ENCODE data around the gene TMEM174. TPM values are rescaled to one million over a fixed set of nuclear protein-coding genes. Genes with fewer than 3 reads are reported as not detected.
"Not testable (repeated sequence)": the region's sequence is repeated elsewhere in the genome, so short reads cannot be mapped to it uniquely, and the experiment has no call there.

Gene TMEM174
- total RNA-seq, 3 donors from 2014 or later = not detected

DNA sequence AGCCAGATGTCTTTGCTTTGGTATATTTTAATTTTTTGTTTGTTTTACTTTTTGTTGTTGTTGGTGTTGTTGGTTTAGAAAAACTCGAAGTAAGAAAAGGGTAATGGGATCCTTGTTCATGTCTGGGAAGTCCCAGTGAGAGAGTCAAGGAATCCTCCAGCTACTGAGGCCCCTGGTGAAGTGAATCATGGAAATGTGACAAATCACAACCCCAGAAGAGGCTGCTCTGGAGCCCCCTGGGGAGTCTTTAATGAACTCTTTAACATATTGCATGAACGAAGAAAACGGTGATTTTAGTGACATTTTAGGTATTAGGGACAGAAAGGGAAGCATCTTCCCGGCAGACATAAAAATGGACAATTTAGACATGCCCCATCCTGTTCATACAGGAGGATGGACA lies 41.3 kb downstream of the TMEM174 start:
- TF ChIP-seq, protein P1, sequence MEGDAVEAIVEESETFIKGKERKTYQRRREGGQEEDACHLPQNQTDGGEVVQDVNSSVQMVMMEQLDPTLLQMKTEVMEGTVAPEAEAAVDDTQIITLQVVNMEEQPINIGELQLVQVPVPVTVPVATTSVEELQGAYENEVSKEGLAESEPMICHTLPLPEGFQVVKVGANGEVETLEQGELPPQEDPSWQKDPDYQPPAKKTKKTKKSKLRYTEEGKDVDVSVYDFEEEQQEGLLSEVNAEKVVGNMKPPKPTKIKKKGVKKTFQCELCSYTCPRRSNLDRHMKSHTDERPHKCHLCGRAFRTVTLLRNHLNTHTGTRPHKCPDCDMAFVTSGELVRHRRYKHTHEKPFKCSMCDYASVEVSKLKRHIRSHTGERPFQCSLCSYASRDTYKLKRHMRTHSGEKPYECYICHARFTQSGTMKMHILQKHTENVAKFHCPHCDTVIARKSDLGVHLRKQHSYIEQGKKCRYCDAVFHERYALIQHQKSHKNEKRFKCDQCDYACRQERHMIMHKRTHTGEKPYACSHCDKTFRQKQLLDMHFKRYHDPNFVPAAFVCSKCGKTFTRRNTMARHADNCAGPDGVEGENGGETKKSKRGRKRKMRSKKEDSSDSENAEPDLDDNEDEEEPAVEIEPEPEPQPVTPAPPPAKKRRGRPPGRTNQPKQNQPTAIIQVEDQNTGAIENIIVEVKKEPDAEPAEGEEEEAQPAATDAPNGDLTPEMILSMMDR (IDR thresholded peaks at IDR 0.05) = no peak
- H3K4me3 ChIP-seq = no peak overlapping the region
- intact Hi-C loops (cut with DNase I, micrococcal nuclease) = loop anchor here in 1 of 2 donors (10.0 kb wide), 1 partner anchor 80 kb away; no protein-coding TSS in a partner anchor
- DNase-seq = no peak
- H3K4me1 ChIP-seq (ENCODE audit: low read depth) = no peaks in the 10 kb centered on the region
- H3K9me3 ChIP-seq = peaks cover 7% of the 10 kb centered on the region
- no peak for ATAC-seq
- H3K36me3 ChIP-seq (ENCODE audit: low read depth) = no peaks in the 10 kb centered on the region

DNA sequence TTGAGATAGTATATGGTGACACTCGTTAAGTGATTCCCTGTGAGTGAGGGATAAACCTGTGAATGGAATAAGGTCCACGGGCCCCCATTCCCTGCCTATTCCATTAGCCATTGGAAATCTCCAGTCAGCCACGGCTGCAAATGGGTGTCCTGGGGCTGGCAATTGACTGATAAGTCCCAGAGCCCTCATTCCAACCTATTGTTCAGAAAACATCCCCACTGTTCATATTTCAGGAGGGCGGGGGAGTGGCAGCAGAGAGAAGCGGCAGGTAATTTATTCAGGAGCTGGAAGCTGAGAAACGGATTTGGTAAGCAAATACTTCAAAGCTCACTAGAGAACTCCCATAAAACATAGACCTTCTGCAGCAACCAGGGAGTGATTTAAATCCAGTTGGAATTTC lies 42.0 kb downstream of the TMEM174 start:
- ATAC-seq = no peak
- H3K4me1 ChIP-seq (ENCODE audit: low read depth) = no peaks in the 10 kb centered on the region
- DNase-seq = no peak
- intact Hi-C loops (cut with DNase I, micrococcal nuclease) = loop anchor here (5.0 to 10.0 kb wide), 3 partner anchors 80 to 237 kb away; no protein-coding TSS in a partner anchor
- TF ChIP-seq, protein P1 (IDR thresholded peaks at IDR 0.05) = no peak
- H3K9me3 ChIP-seq = peaks cover 1% of the 10 kb centered on the region
- H3K4me3 ChIP-seq = no peak overlapping the region
- H3K36me3 ChIP-seq (ENCODE audit: low read depth) = no peaks in the 10 kb centered on the region

DNA sequence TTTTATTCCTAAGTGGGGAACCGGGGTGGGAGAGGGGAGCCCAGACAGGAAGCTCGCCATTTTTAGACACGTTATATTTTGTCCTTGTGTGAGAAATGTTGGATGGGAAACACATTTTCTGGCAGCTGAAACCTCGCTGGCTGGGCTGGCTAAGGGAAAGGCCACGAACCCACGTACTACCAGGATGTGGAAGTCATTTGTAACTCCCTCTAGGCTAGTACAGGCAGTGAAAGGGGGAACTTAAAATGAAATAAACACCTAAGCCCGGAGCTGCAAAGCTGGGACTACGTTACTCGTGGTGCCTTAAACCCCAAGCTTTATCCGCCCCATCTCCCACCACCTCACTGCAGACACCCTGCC lies 42.5 kb downstream of the TMEM174 start:
- Histone ChIP-seq H3K4me1 (ENCODE audit: low read depth) (no peaks in the 10 kb centered on the region), H3K4me3 (no peak overlapping the region), H3K9me3 (no peaks in the 10 kb centered on the region), H3K36me3 (ENCODE audit: low read depth) (no peaks in the 10 kb centered on the region)
- DNase-seq = no peak
- TF ChIP-seq, protein P1 (IDR thresholded peaks at IDR 0.05) = no peak
- peak; percentile 20 for ATAC-seq
- intact Hi-C loops (cut with DNase I, micrococcal nuclease) = loop anchor here (5.0 to 10.0 kb wide), 3 partner anchors 79 to 237 kb away; no protein-coding TSS in a partner anchor

DNA sequence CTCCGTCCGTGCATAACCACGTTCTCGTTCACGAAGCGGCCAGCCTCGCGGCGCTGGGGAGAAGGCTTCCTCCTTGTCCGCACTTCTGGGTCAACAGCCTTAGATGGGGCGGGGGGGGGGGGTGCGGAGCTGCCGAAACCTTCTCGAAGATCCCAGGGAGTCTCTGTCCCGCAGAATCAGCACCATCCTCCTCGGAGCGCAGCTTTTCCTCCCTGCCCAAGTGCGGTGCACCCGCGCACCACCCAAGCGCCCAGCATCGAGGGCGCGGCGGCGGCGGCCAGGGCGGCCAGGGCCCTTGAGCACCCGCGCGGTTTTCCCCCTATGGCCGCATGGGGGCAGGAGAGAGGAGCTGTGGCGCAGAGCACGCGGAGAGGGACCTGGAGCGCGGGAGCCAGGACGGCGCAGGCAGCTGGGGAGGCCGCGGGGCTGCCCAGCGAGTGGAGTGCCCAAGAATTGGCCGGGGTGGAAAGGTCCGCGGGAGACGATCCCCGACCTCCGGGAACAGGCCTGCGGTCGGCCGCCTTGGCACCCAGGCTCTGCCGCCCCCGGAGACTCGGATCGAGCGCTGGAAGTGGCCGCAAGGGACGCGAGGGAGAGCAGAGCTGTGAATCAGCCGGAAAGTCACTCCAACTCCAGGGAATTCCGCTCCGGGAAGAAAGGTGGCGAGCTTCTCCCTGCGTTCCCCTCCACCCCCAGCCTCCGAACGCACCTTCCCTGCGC lies 43.1 kb downstream of the TMEM174 start:
- no peaks in the 10 kb centered on the region for H3K9me3 ChIP-seq
- ATAC-seq (peak; percentile 96), DNase-seq (peak; percentile 84 to 92 (median 89))
- TF ChIP-seq, protein P1 (IDR thresholded peaks at IDR 0.05) = peak; percentile 83
- intact Hi-C loops (cut with DNase I, micrococcal nuclease) = loop anchor here (5.0 to 10.0 kb wide), 3 partner anchors 79 to 236 kb away; no protein-coding TSS in a partner anchor
- no peak overlapping the region for H3K4me3 ChIP-seq
- no peaks in the 10 kb centered on the region for H3K36me3 ChIP-seq (ENCODE audit: low read depth)
- no peaks in the 10 kb centered on the region for H3K4me1 ChIP-seq (ENCODE audit: low read depth)

DNA sequence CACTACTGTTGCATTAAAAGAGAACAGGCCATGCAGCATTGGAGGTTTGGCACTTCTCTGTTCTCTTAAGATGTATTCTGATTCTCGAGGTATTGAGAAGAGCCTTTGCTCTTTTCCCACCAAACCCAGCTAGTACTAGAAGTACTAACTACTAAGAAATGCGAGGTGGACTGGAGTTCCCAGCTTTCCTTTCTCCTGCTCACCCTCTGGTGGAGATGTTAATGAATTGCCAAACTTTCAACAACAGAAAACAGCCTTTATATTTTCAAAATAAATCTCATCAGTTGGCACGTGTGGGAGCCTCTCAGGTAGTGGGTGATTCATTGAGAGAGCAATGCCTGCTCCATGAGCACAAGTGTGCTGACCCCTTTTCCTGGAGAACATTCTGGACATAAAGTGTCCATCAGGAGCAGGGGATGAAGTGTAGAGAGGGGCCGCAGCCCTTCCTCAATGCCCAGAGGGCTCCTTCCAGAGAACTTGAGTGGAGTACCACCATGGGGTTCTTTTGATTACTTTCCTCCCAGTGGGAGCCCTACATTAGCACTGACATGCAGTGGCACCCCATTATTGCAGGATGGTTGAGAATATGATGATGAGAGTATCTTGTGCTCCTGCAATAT lies 45.7 kb downstream of the TMEM174 start:
- Histone ChIP-seq H3K9me3 (no peaks in the 10 kb centered on the region), H3K4me3 (no peak overlapping the region), H3K4me1 (ENCODE audit: low read depth) (no peaks in the 10 kb centered on the region), H3K36me3 (ENCODE audit: low read depth) (no peaks in the 10 kb centered on the region)
- ATAC-seq = no peak
- no peak for DNase-seq
- TF ChIP-seq, protein P1 (IDR thresholded peaks at IDR 0.05) = no peak
- intact Hi-C loops (cut with DNase I, micrococcal nuclease) = loop anchor here (5.0 to 10.0 kb wide), 3 partner anchors 76 to 234 kb away; no protein-coding TSS in a partner anchor

DNA sequence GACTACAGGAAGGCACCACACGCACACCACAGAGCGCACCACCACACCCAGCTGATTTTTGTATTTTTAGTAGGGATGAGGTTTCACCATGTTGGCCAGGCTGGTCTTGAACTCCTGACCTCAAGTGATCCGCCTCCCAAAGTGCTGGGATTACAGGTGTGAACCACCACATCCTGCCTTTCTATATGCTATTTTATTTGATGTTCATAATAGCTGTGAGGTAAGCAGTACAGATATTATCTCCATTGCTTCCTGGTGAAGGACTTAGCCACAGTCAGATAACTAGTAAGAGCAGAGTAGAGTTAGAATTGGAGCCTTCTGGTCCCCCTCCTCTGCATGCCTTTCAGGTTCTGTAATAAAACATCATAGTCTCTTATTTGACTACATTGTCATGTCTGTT lies 46.3 kb downstream of the TMEM174 start:
- not testable (repeated sequence) for H3K4me1 ChIP-seq (ENCODE audit: low read depth); H3K9me3 ChIP-seq; DNase-seq; H3K36me3 ChIP-seq (ENCODE audit: low read depth); H3K4me3 ChIP-seq; ATAC-seq
- intact Hi-C loops (cut with DNase I, micrococcal nuclease) = loop anchor here (5.0 to 10.0 kb wide), 3 partner anchors 75 to 233 kb away; no protein-coding TSS in a partner anchor

Measured in mucosa of descending colon (tissue), 3 donors.